ENCODE data around the gene CADPS2. TPM values are rescaled to one million over a fixed set of nuclear protein-coding genes. Genes with fewer than 3 reads are reported as not detected.

The CADPS2 gene
- total RNA-seq, 6 donors from 2014 or later, result 33.3 to 74.7 (median 45.7) TPM

DNA sequence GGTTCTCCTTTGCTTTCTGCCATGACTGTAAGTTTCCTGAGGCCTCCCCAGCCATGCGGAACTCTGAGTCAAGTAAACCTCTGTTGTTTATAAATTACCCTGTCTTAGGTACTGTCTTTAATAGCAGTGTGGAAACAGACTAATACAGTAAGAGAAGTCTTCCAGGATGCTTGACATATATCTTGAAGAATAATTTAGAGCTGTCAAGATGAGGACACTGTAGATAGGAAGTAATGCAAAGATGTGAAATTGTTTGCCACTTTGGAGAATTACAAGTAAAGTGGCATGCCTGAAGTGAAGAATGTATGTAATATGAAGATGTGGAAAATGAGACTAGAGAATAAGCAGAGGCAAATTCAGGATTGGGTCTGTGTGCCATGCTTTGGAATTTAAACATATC lies 2.9 kb upstream of the CADPS2 start:
- Histone ChIP-seq H3K4me1 (peaks cover 3 to 8% (median 6%) of the 10 kb centered on the region in 4 donors), H3K27ac (no peak overlapping the region), H3K27me3 (peaks cover 0 to 8% (median 0%) of the 10 kb centered on the region in 4 donors), H3K36me3 (no peaks in the 10 kb centered on the region), H3K4me3 (no peak overlapping the region), H3K9me3 (no peaks in the 10 kb centered on the region)
- TF ChIP-seq, protein P1, sequence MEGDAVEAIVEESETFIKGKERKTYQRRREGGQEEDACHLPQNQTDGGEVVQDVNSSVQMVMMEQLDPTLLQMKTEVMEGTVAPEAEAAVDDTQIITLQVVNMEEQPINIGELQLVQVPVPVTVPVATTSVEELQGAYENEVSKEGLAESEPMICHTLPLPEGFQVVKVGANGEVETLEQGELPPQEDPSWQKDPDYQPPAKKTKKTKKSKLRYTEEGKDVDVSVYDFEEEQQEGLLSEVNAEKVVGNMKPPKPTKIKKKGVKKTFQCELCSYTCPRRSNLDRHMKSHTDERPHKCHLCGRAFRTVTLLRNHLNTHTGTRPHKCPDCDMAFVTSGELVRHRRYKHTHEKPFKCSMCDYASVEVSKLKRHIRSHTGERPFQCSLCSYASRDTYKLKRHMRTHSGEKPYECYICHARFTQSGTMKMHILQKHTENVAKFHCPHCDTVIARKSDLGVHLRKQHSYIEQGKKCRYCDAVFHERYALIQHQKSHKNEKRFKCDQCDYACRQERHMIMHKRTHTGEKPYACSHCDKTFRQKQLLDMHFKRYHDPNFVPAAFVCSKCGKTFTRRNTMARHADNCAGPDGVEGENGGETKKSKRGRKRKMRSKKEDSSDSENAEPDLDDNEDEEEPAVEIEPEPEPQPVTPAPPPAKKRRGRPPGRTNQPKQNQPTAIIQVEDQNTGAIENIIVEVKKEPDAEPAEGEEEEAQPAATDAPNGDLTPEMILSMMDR (IDR thresholded peaks at IDR 0.05), result no peak
- no peak for TF ChIP-seq POLR2A (IDR thresholded peaks at IDR 0.05)
- TF ChIP-seq POLR2AphosphoS5 (IDR thresholded peaks at IDR 0.05), result no peak
- TF ChIP-seq EP300 (IDR thresholded peaks at IDR 0.05), result no peak
- no peak for ATAC-seq (ENCODE audit: low FRiP score in 2 of 2)
- WGBS, 2 donors, result 96 to 100% methylated on average over 1 of the region's 1 CpG
- DNase-seq, result no peak

DNA sequence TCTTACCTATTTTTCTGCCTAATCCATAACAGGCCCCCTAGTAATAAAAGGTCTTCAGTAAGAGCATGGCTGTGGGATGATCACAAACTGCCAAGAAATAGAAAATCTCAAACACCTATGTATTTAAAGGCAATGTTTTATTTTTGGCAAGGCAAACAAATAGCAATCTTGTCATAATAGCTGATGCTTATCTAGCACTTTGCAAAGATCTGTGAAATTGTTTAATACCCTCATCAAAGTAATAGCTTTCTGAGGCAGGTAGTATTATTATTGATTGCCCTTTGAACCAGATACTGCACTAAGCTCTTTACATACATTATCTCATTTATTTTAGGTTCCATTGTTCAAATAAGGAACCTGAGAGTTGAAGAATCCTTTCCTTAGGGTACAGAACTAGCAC lies 1.6 kb upstream of the CADPS2 start:
- DNase-seq, result no peak
- Histone ChIP-seq H3K9me3 (no peaks in the 10 kb centered on the region), H3K4me1 (peaks cover 7 to 13% (median 9%) of the 10 kb centered on the region in 4 donors), H3K27me3 (peaks cover 0 to 8% (median 0%) of the 10 kb centered on the region in 4 donors), H3K4me3 (no peak overlapping the region), H3K27ac (peak overlapping the region in 2 of 4 donors; percentile 3 to 95), H3K36me3 (no peaks in the 10 kb centered on the region)
- TF ChIP-seq POLR2A (IDR thresholded peaks at IDR 0.05), result no peak
- no peak for TF ChIP-seq EP300 (IDR thresholded peaks at IDR 0.05)
- TF ChIP-seq, protein P1 (IDR thresholded peaks at IDR 0.05), result no peak
- TF ChIP-seq POLR2AphosphoS5 (IDR thresholded peaks at IDR 0.05), result no peak
- no peak for ATAC-seq (ENCODE audit: low FRiP score in 2 of 2)

DNA sequence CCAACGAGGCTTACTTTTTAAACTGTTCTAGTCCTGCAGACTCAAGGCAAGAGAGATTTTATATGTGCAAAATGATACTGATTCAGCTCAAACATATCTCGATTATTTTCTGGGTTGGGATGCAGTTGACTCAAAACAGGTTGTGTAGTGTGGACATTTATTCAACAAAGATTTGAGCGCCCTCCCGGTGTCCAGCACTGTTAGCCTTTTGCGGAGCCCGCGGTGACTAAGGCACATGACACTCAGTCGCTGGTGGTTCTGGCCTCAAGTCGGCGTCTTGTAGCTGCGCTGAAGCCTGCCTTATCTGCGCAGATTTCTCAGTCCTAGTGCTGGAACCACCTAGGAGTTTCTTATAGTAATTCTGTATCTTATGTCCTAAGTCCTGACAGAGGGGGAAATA lies 938 bp upstream of the CADPS2 start:
- Histone ChIP-seq H3K9me3 (no peaks in the 10 kb centered on the region), H3K27ac (peak overlapping the region; percentile 92 to 98 (median 95)), H3K36me3 (no peaks in the 10 kb centered on the region), H3K4me1 (peaks cover 11 to 18% (median 13%) of the 10 kb centered on the region in 4 donors), H3K4me3 (peak overlapping the region; percentile 61 to 91 (median 79)), H3K27me3 (peaks cover 0 to 8% (median 0%) of the 10 kb centered on the region in 4 donors)
- peak; percentile 1 to 85 for DNase-seq
- 0 to 1% methylated on average over 12 of the region's 12 CpGs for WGBS, 2 donors
- TF ChIP-seq POLR2AphosphoS5 (IDR thresholded peaks at IDR 0.05) (peak in 1 of 2 donors; percentile 15), EP300 (IDR thresholded peaks at IDR 0.05) (no peak)
- TF ChIP-seq, protein P1 (IDR thresholded peaks at IDR 0.05), result peak in 4 of 6 experiments; percentile 5 to 32 (median 24)
- peak; percentile 83 to 85 for ATAC-seq (ENCODE audit: low FRiP score in 2 of 2)

DNA sequence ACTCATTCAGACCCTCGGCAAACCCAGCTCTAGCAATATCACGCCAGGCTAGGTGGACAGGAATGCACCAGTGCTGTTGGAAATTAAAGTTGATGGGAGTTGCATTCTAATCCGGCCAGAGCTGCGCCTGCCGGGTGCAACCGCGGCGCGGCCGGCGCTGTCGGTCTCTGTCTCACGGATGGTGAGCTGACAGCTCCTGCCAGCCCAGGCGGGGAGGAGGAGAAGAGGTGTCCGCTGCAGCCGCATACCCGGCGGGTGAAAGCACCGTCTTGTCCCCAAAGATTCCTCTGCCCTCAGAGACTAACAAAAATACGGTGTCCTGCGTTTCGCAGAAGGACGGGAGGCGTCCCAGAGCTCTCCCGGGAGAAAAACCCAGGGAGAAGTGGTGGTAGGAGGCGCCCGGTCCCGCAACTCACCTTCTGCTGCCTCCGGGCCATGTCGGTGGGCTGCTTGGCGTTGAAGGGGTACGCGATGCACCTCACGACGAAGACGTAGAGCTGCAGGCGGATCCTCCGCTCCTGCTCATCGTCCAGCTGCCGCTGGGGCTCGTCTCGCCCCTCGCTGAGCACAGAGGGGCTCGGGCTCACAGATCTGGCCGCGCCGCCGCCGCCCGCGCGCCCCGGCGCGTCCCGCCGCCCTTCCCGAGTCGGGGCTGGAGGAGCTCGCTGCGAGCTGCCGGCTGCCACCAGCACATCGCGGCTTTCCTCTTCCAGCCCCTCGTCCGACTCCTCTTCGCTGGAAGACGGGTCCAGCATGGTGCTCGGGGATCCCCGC lies 490 bp downstream of the CADPS2 start:
- TF ChIP-seq EP300 (IDR thresholded peaks at IDR 0.05) (no peak), POLR2AphosphoS5 (IDR thresholded peaks at IDR 0.05) (no peak)
- TF ChIP-seq, protein P1 (IDR thresholded peaks at IDR 0.05), result peak in 2 of 6 experiments; percentile 7 to 24
- 1 to 9% methylated on average over 19 to 22 of the region's 70 CpGs for WGBS, 2 donors
- ATAC-seq (ENCODE audit: low FRiP score in 2 of 2) (peak; percentile 44 to 67), DNase-seq (peak; percentile 30 to 89)
- Histone ChIP-seq H3K4me3 (peak overlapping the region; percentile 61 to 91 (median 79)), H3K27me3 (peaks cover 0 to 8% (median 0%) of the 10 kb centered on the region in 4 donors), H3K9me3 (no peaks in the 10 kb centered on the region), H3K4me1 (peaks cover 22 to 32% (median 26%) of the 10 kb centered on the region in 4 donors), H3K36me3 (no peaks in the 10 kb centered on the region), H3K27ac (peak overlapping the region; percentile 92 to 98 (median 95))
